Hepatocyte (in vitro differentiated cells): ENCODE measurements around the gene RAB27A.

Source experiments
- CTCF ChIP-seq: fragments of 200-600 bp; sonication (generic); IDR thresholded peaks from 2 replicates; pipeline ENCODE4 v1.5.1; 2016; ENCODE audit warnings: antibody characterized with exemption, mild to moderate bottlenecking; ENCODE audit not compliant: poor library complexity
- EZH2 ChIP-seq: fragments of 200-600 bp; sonication (generic); IDR thresholded peaks from 2 replicates; pipeline ENCODE4 v1.6.1; 2016; ENCODE audit warnings: antibody characterized with exemption, mild to moderate bottlenecking, borderline replicate concordance

DNA sequence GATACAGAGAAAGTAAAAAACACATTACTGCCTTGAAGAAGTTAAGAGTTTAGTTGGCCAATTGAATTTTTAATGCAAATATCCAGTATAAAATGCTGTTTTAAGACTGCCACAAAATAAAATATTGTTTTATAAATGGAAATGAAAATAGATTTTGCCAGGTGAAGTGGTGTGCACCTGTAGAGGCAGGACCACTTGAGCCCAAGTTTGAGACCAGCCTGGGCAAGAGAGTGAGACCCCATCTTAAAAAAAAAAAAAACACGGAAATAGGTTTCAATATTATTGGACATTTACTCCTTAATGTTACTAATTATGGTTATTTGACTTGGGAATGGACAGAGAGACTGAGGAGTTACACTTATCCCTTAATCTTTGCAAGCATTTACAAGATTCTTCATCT, 31.4 kb upstream of the RAB27A start:
- TF ChIP-seq CTCF (no peak), EZH2 (no peak)
